GM12878 (cell line): ENCODE measurements around the gene CDC37L1. TPM values are rescaled to one million over a fixed set of nuclear protein-coding genes. Genes with fewer than 3 reads are reported as not detected.

ENCODE experiments used
- ATAC-seq: fragments of 200-7000 bp; cut with Tn5 transposase; 3 replicates; pipeline ENCODE4 v1.9.1; 2020; ENCODE audit warnings: mild to moderate bottlenecking, moderate library complexity
- BruUV-seq: library from RNA; stranded (reverse); fragments of 400-500 nt; replicated peaks from 2 replicates; lab custom pipeline; 2021; lab: Mats Ljungman, UMichigan
- CTCF ChIA-PET: fragments of 300-600 bp; sonication (Branson Sonifier 250); formaldehyde crosslinking; extraction: SDS; loops from one replicate; lab custom pipeline; 2021; ENCODE audit warnings: inconsistent platforms; lab: Yijun Ruan, JAX
- POLR2A ChIA-PET: fragments of 350-600 bp; formaldehyde crosslinking; extraction: SDS; loops from one replicate; lab custom pipeline; 2021; ENCODE audit warnings: inconsistent platforms; lab: Charles Lee
- RAD21 ChIA-PET: fragments of 300-600 bp; sonication (Branson Sonifier 250); formaldehyde crosslinking; loops from one replicate; lab custom pipeline; 2023; ENCODE audit warnings: antibody characterized with exemption; ENCODE audit not compliant: unreplicated experiment; lab: Charles Lee
- SMC1A ChIA-PET: fragments of 300-600 bp; sonication (Branson Sonifier 250); formaldehyde crosslinking; loops from one replicate; lab custom pipeline; 2023; ENCODE audit not compliant: unreplicated experiment, uncharacterized antibody; lab: Charles Lee
- DNase-seq: peaks from one replicate; pipeline ENCODE4 v3.0.0-alpha.2; 2011; ENCODE audit warnings: low read depth, low spot score
- FAIRE-seq: peaks from 3 replicates; lab custom pipeline; 2011; peaks lifted over from hg19 to GRCh38; lab: Jason Lieb, UNC
- H2AFZ ChIP-seq: 2 replicates; pipeline ENCODE4 v1.6.0; 2011; ENCODE audit warnings: low read depth, low read length, control low read depth; ENCODE audit not compliant: control insufficient read depth
- H3K27ac ChIP-seq: 2 replicates; pipeline ENCODE4 v1.5.1; 2011; ENCODE audit warnings: control low read depth; ENCODE audit not compliant: control insufficient read depth, insufficient read depth
- H3K27me3 ChIP-seq, 2 experiments: replicated peaks in 1 of 2; 2 replicates each; pipeline versions ENCODE4 v1.6.0 to v1.6.1; 2011; ENCODE audit warnings: low read length in 1 of 2; ENCODE audit not compliant: control insufficient read depth in 2 of 2, insufficient read depth in 2 of 2
- H3K36me3 ChIP-seq, 2 experiments: 2 replicates each; pipeline ENCODE4 v1.5.1; 2011; ENCODE audit warnings: low read length in 1 of 2; ENCODE audit not compliant: control insufficient read depth in 2 of 2, insufficient read depth in 2 of 2
- H3K4me1 ChIP-seq: 2 replicates; pipeline ENCODE4 v1.6.1; 2011; ENCODE audit warnings: mild to moderate bottlenecking, low read length, moderate library complexity, mixed read lengths; ENCODE audit not compliant: control insufficient read depth, insufficient read depth
- H3K4me2 ChIP-seq: 2 replicates; pipeline ENCODE4 v1.6.0; 2011; ENCODE audit warnings: control low read depth; ENCODE audit not compliant: control insufficient read depth, insufficient read depth
- H3K4me3 ChIP-seq: fragments of 200-600 bp; sonication (generic); 2 replicates; pipeline ENCODE4 v1.5.1; 2016
- H3K79me2 ChIP-seq: 2 replicates; pipeline ENCODE4 v1.6.0; 2011; ENCODE audit warnings: low read length; ENCODE audit not compliant: control insufficient read depth, insufficient read depth
- H3K9ac ChIP-seq: 2 replicates; pipeline ENCODE4 v1.8.0; 2011; ENCODE audit warnings: low read length, control low read depth, mixed read lengths; ENCODE audit not compliant: control insufficient read depth, insufficient read depth
- H3K9me3 ChIP-seq: replicated peaks from 3 replicates; pipeline ENCODE4 v1.5.1; 2011; ENCODE audit warnings: mild to moderate bottlenecking, low read length; ENCODE audit not compliant: control insufficient read depth, insufficient read depth
- H4K20me1 ChIP-seq: 2 replicates; pipeline ENCODE4 v1.6.0; 2011; ENCODE audit not compliant: control insufficient read depth, insufficient read depth
- CHD4 ChIP-seq: fragments of 200-600 bp; sonication (generic); IDR thresholded peaks from 2 replicates; pipeline ENCODE4 v1.6.1; 2016; ENCODE audit warnings: mild to moderate bottlenecking
- HDAC2 ChIP-seq: fragments of 200-600 bp; sonication (generic); IDR thresholded peaks from 2 replicates; pipeline ENCODE4 v1.6.1; 2017
- JUNB ChIP-seq: IDR thresholded peaks from 2 replicates; pipeline ENCODE4 v1.6.1; 2016; ENCODE audit warnings: antibody characterized with exemption, mild to moderate bottlenecking
- KAT2A ChIP-seq: conservative IDR thresholded peaks from 2 replicates; pipeline ENCODE4 v1.6.1; 2011; ENCODE audit warnings: low read depth, low read length; ENCODE audit not compliant: control insufficient read depth
- NFYA ChIP-seq: IDR thresholded peaks from 2 replicates; pipeline ENCODE4 v1.6.1; 2011; ENCODE audit warnings: low read depth, mild to moderate bottlenecking, low read length, improper control_type of control experiment, borderline replicate concordance
- PRDM15 ChIP-seq: fragments of 450-650 bp; formaldehyde crosslinking; IDR thresholded peaks from 2 replicates; pipeline ENCODE4 v1.4.0; 2020; ENCODE audit warnings: mild to moderate bottlenecking, moderate library complexity
- RB1 ChIP-seq: fragments of 450-650 bp; formaldehyde crosslinking; IDR thresholded peaks from 2 replicates; pipeline ENCODE4 v1.6.1; 2017; ENCODE audit warnings: mild to moderate bottlenecking, borderline replicate concordance
- RFX5 ChIP-seq: IDR thresholded peaks from 2 replicates; pipeline ENCODE4 v1.6.1; 2011; ENCODE audit warnings: low read depth, low read length, improper control_type of control experiment
- SREBF1 ChIP-seq: IDR thresholded peaks from 2 replicates; pipeline ENCODE4 v1.6.1; 2012; ENCODE audit warnings: mild to moderate bottlenecking, low read length
- TBL1XR1 ChIP-seq: IDR thresholded peaks from 2 replicates; pipeline ENCODE4 v1.6.1; 2012; ENCODE audit warnings: low read depth, low read length, improper control_type of control experiment
- TCF7 ChIP-seq: IDR thresholded peaks from 2 replicates; pipeline ENCODE4 v1.6.1; 2014; ENCODE audit warnings: antibody characterized with exemption, borderline replicate concordance
- ZNF592 ChIP-seq: fragments of 450-650 bp; IDR thresholded peaks from 2 replicates; pipeline ENCODE4 v1.6.1; 2017; ENCODE audit warnings: mild to moderate bottlenecking, moderate library complexity
- WGBS: methylation state at CpG from one replicate; pipeline ENCODE4 v1.1.6; 2016; ENCODE audit warnings: low lambda C conversion rate; ENCODE audit not compliant: insufficient replicate concordance, insufficient coverage; ENCODE audit errors: missing lambda C conversion rate; 5-methylcytosine and 5-hydroxymethylcytosine counted together
- in situ Hi-C: fragments of 300-500 bp; cut with MboI; formaldehyde crosslinking; loops from 9 replicates; pipeline ENCODE4 v1.14.3; 2018; ENCODE audit warnings: mixed read lengths
- intact Hi-C: fragments of 100-400 bp; cut with micrococcal nuclease; formaldehyde crosslinking; loops from one replicate; pipeline ENCODE4 v1.14.2; 2022; ENCODE audit not compliant: unreplicated experiment
- polyA plus RNA-seq, 11 experiments: library from polyadenylated mRNA; depleted of rRNA in 4 of 11; unstranded in 6 of 11; stranded (reverse) in 5 of 11; fragments of >200 nt; fragmentation: Nextera tagmentation in 4 of 11; fragmentation: Illumina TruSeq in 1 of 11; extraction: Ambion mirVana in 4 of 11; extraction: Trizol in 1 of 11; gene quantifications; 1 replicate in 1 of 11; 2 replicates in 10 of 11; pipeline versions ENCODE4 v1.2.1 to v1.2.3, GENCODE V29; 2011 to 2016; ENCODE audit warnings: inconsistent platforms in 2 of 11, missing spikeins in 2 of 11, low read depth in 1 of 11
- total RNA-seq, 4 experiments: library from RNA; depleted of rRNA in 3 of 4; stranded (reverse); fragments of >200 nt in 3 of 4; fragmentation: Illumina TruSeq in 1 of 4; extraction: Trizol in 1 of 4; gene quantifications; 2 replicates each; pipeline versions ENCODE4 v1.2.1 to v1.2.3, GENCODE V29; 2013 to 2021

CDC37L1 gene
- total and polyA plus RNA-seq, 10 of the 15 experiments (the other 5 are each of a cell fraction or from before 2014, with no cell fraction given), result 2.2 to 16.6 (median 8.2) TPM

- ChIA-PET CTCF (no interaction called here), SMC1A (interaction anchor here (0.9 kb wide), 1 partner anchor 64 kb away, joined by 4 read pairs; no protein-coding TSS in a partner anchor), POLR2A (no interaction called here), RAD21 (no interaction called here)
- H4K20me1 ChIP-seq, result no peaks in the 10 kb centered on the region; the same call in 1 of the 2 replicates
- intact Hi-C loops, result loop anchor here (10.0 kb wide), 1 partner anchor 776 kb away; no protein-coding TSS in a partner anchor
- DNase-seq (no peak), ATAC-seq (peak; percentile 45), FAIRE-seq (no peak)
- in situ Hi-C loops, result no loop called here
- BruUV-seq, result no TSS peak
- WGBS, result 57% methylated on average over 2 of the region's 2 CpGs
- no peak overlapping the region for H3K4me2 ChIP-seq
- H2AFZ ChIP-seq, result no peak overlapping the region
- H3K36me3 ChIP-seq, result no peaks in the 10 kb centered on the region
- no peaks in the 10 kb centered on the region for H3K9me3 ChIP-seq
- H3K4me1 ChIP-seq, result peaks cover 18% of the 10 kb centered on the region
- TF ChIP-seq TCF7, result no peak
- no peak for TF ChIP-seq CHD4
- TF ChIP-seq NFYA, result no peak
- TF ChIP-seq KAT2A, result no peak
- peak; percentile 35; the same call in 1 of the 2 replicates for TF ChIP-seq JUNB
- TF ChIP-seq SREBF1, result no peak
- H3K27ac ChIP-seq, result no peak overlapping the region
- no peaks in the 10 kb centered on the region; the same call in none of the 2 replicates for H3K79me2 ChIP-seq
- H3K9ac ChIP-seq, result no peak overlapping the region
- H3K4me3 ChIP-seq, result no peak overlapping the region
- H3K27me3 ChIP-seq, result no peaks in the 10 kb centered on the region
These were observed 10.8 kb upstream of the CDC37L1 start for GRCh38 chr9:4668604-4669003.

GRCh38 chr9:4669890-4670289 is 9.5 kb upstream of the CDC37L1 start:
- ChIA-PET CTCF (interaction anchor here (0.6 kb wide), 1 partner anchor 127 kb away, joined by 3 read pairs; no protein-coding TSS in a partner anchor), RAD21 (no interaction called here), SMC1A (interaction anchor here (0.6 kb wide), 1 partner anchor 636 kb away, joined by 3 read pairs; no protein-coding TSS in a partner anchor), POLR2A (no interaction called here)
- no peaks in the 10 kb centered on the region for H3K9me3 ChIP-seq
- no peaks in the 10 kb centered on the region for H3K79me2 ChIP-seq
- no peak overlapping the region for H3K27ac ChIP-seq
- H3K4me1 ChIP-seq, result peaks cover 8% of the 10 kb centered on the region
- no peaks in the 10 kb centered on the region for H4K20me1 ChIP-seq
- no peak overlapping the region for H3K4me2 ChIP-seq
- in situ Hi-C loops (no loop called here), intact Hi-C loops (loop anchor here (10.0 kb wide), 1 partner anchor 775 kb away; no protein-coding TSS in a partner anchor)
- no TSS peak for BruUV-seq
- ATAC-seq, result no peak
- no peaks in the 10 kb centered on the region for H3K27me3 ChIP-seq
- H3K36me3 ChIP-seq, result no peaks in the 10 kb centered on the region
- no peak overlapping the region for H3K9ac ChIP-seq
- FAIRE-seq, result no peak
- DNase-seq, result no peak
- H3K4me3 ChIP-seq, result no peak overlapping the region
- H2AFZ ChIP-seq, result no peak overlapping the region
- TF ChIP-seq ZNF592, result no peak
- TF ChIP-seq RB1, result no peak
- TF ChIP-seq PRDM15 (CRISPR knock-in tag), result no peak
- TF ChIP-seq HDAC2, result no peak
- TF ChIP-seq RFX5, result no peak
- TF ChIP-seq TBL1XR1, result no peak
